Small intestine (tissue), 7 donors: Measurements from ENCODE around the gene KIAA0586. TPM values are rescaled to one million over a fixed set of nuclear protein-coding genes. Genes with fewer than 3 reads are reported as not detected.

Experiments
- DNase-seq, 2 donors: peaks; one replicate each; pipeline versions ENCODE4 v3.0.0 to v3.0.0-alpha.2; 2013
- FAIRE-seq: peaks from 2 replicates; lab custom pipeline; 2012; peaks lifted over from hg19 to GRCh38; lab: Jason Lieb, UNC
- H3K27ac ChIP-seq, 3 donors: one replicate each; pipeline ENCODE4 v1.5.1; 2013; ENCODE audit warnings: low read length in 2 of 3, mild to moderate bottlenecking in 2 of 3, control low read depth in 1 of 3, inconsistent platforms in 1 of 3, low read depth in 1 of 3, moderate library complexity in 1 of 3
- H3K27me3 ChIP-seq, 3 donors: one replicate each; pipeline ENCODE4 v1.6.1; 2013; ENCODE audit warnings: low read length in 3 of 3, inconsistent platforms in 1 of 3; ENCODE audit not compliant: control insufficient read depth in 3 of 3, insufficient read depth in 3 of 3
- H3K36me3 ChIP-seq, 3 donors: one replicate each; pipeline ENCODE4 v1.6.1; 2013; ENCODE audit warnings: low read length in 3 of 3, inconsistent platforms in 1 of 3, low read depth in 1 of 3, mild to moderate bottlenecking in 1 of 3, moderate library complexity in 1 of 3; ENCODE audit not compliant: control insufficient read depth in 3 of 3, insufficient read depth in 2 of 3
- H3K4me1 ChIP-seq, 3 donors: one replicate each; pipeline ENCODE4 v1.6.1; 2013; ENCODE audit warnings: low read length in 2 of 3, inconsistent platforms in 1 of 3, low read depth in 1 of 3, mild to moderate bottlenecking in 1 of 3, moderate library complexity in 1 of 3; ENCODE audit not compliant: control insufficient read depth in 3 of 3, insufficient read depth in 2 of 3
- H3K4me3 ChIP-seq, 3 donors: one replicate each; pipeline ENCODE4 v1.5.1; 2013; ENCODE audit warnings: low read length in 3 of 3, control low read depth in 1 of 3, inconsistent platforms in 1 of 3, low read depth in 1 of 3, mild to moderate bottlenecking in 1 of 3, moderate library complexity in 1 of 3
- H3K9me3 ChIP-seq, 2 donors: one replicate each; pipeline ENCODE4 v1.6.1; 2013; ENCODE audit warnings: low read depth in 1 of 2, low read length in 1 of 2; ENCODE audit not compliant: control insufficient read depth in 2 of 2, insufficient read depth in 1 of 2
- whole genome bisulfite sequencing, 3 donors: extraction: QIAGEN DNeasy Blood & Tissue Kit; methylation state at CpG; one replicate each; pipeline ENCODE4 v1.1.7; 2013; 5-methylcytosine and 5-hydroxymethylcytosine counted together
- polyA plus RNA-seq, 4 donors: library from polyadenylated mRNA; stranded (reverse) in 3 of 4; unstranded in 1 of 4; fragments of 200-250 nt in 3 of 4; fragments of 120-200 nt in 1 of 4; gene quantifications; one replicate each; pipeline versions ENCODE4 v1.2.1 to v1.2.3, GENCODE V29; 2013
- donor health status: healthy with polysubstance abuse.
- donor health status: control.
- donor health status: control.
- donor health status: Bipolar disorder and iron deficiency.
- donor health status: healthy.

Gene KIAA0586
- polyA plus RNA-seq, 4 donors, result 2.7 to 12.3 (median 5.0) TPM

- H3K27ac ChIP-seq, result no peak overlapping the region
- no peaks in the 10 kb centered on the region for H3K9me3 ChIP-seq
- H3K4me1 ChIP-seq, result no peaks in the 10 kb centered on the region
- H3K4me3 ChIP-seq, result no peak overlapping the region
- peaks cover 5 to 31% (median 17%) of the 10 kb centered on the region in 3 donors for H3K36me3 ChIP-seq
- no peaks in the 10 kb centered on the region for H3K27me3 ChIP-seq
- DNase-seq (no peak), FAIRE-seq (no peak)
- WGBS, 3 donors, result 83 to 92% (median 85%) methylated on average over 5 of the region's 5 CpGs
Measured at GRCh38 chr14:58439476-58439875, 12.0 kb downstream of the KIAA0586 start.

DNA sequence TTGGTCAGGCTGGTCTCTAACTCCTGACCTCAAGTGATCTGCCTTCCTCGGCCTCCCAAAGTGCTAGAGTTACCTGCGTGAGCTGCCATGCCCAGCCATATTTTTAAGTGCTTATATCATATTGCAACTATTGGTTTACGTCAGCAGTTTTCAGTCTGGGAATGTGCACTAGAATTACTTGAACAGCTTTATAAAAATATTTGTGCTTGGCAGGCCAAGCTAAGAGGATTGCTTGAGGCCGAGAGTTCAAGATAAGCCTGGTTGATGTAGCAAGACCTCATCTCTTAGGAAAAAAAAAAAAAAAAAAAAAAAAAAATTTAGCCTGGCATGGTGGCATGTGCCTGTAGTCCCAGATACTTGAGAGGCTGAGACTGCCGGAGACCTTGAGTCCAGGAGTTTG lies 17.1 kb downstream of the KIAA0586 start:
- 88 to 94% (median 91%) methylated on average over 5 of the region's 5 CpGs for WGBS, 3 donors
- no peak overlapping the region for H3K4me3 ChIP-seq
- no peak overlapping the region for H3K27ac ChIP-seq
- no peak for FAIRE-seq
- no peaks in the 10 kb centered on the region for H3K27me3 ChIP-seq
- peaks cover 9 to 36% (median 13%) of the 10 kb centered on the region in 3 donors for H3K36me3 ChIP-seq
- no peaks in the 10 kb centered on the region for H3K9me3 ChIP-seq
- DNase-seq, result no peak
- H3K4me1 ChIP-seq, result no peaks in the 10 kb centered on the region

DNA sequence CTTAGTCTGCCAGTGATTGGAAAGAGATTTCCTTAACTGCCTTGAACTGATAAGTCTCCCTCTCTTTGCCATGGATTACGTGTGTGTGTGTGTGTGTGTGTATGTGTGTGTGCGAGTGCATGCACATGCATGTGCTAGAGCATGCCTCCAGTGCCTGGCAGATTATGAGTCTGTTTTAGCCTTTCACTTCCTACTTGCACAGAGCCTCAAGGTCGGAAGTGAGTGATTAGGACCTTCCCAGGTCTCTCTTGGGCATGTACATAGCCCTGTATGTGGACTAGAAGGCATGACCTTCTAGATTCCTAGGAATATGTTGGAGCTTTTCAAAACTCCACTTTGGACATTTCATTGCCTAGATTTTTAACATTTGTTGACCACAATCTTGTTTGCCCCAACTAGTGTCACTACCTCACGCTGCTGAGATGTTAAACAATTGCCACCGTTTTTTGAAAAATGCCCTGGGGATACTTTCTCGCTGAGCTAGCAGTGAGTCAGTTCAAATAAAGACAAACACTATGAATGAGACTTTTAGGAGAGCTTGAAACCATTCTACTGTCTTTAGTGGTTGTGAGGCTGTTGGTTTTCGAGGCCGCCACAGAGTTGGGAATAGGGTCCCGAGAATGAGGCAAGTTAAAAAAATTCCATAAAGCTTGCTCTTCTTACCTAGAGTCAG lies 28.2 kb downstream of the KIAA0586 start:
- WGBS, 3 donors, result 89 to 93% (median 91%) methylated on average over 9 of the region's 9 CpGs
- Histone ChIP-seq H3K9me3 (no peaks in the 10 kb centered on the region), H3K4me1 (no peaks in the 10 kb centered on the region), H3K36me3 (peaks cover 0 to 20% (median 2%) of the 10 kb centered on the region in 3 donors), H3K27me3 (no peaks in the 10 kb centered on the region), H3K27ac (no peak overlapping the region), H3K4me3 (no peak overlapping the region)
- no peak for FAIRE-seq
- DNase-seq, result no peak

GRCh38 chr14:58460772-58461171 lies 33.3 kb downstream of the KIAA0586 start:
- peaks cover 0 to 13% (median 5%) of the 10 kb centered on the region in 3 donors for H3K36me3 ChIP-seq
- no peak overlapping the region for H3K27ac ChIP-seq
- FAIRE-seq, result peak; percentile 30
- no peak for DNase-seq
- H3K27me3 ChIP-seq, result no peaks in the 10 kb centered on the region
- WGBS, 3 donors, result 82 to 95% (median 89%) methylated on average over 2 of the region's 2 CpGs
- no peaks in the 10 kb centered on the region for H3K9me3 ChIP-seq
- no peaks in the 10 kb centered on the region for H3K4me1 ChIP-seq
- no peak overlapping the region for H3K4me3 ChIP-seq

GRCh38 chr14:58463147-58463546 lies 35.6 kb downstream of the KIAA0586 start:
- no peaks in the 10 kb centered on the region for H3K9me3 ChIP-seq

GRCh38 chr14:58464652-58465051 lies 37.1 kb downstream of the KIAA0586 start:
- H3K4me3 ChIP-seq, result no peak overlapping the region
- H3K36me3 ChIP-seq, result peaks cover 2 to 21% (median 9%) of the 10 kb centered on the region in 3 donors
- DNase-seq (no peak), FAIRE-seq (no peak)
- no peaks in the 10 kb centered on the region for H3K4me1 ChIP-seq
- no peak overlapping the region for H3K27ac ChIP-seq
- WGBS, 3 donors, result 97 to 100% (median 99%) methylated on average over 8 of the region's 8 CpGs
- no peaks in the 10 kb centered on the region for H3K9me3 ChIP-seq
- no peaks in the 10 kb centered on the region for H3K27me3 ChIP-seq

More at GRCh38 chr14:58463147-58463546, 35.6 kb downstream of the KIAA0586 start:
- no peaks in the 10 kb centered on the region for H3K4me1 ChIP-seq
- H3K36me3 ChIP-seq, result peaks cover 0 to 17% (median 6%) of the 10 kb centered on the region in 3 donors
- no peak overlapping the region for H3K27ac ChIP-seq
- no peaks in the 10 kb centered on the region for H3K27me3 ChIP-seq
- H3K4me3 ChIP-seq, result no peak overlapping the region
- DNase-seq (no peak), FAIRE-seq (no peak)
- 99 to 100% (median 100%) methylated on average over 2 of the region's 2 CpGs for WGBS, 3 donors

- Histone ChIP-seq H3K36me3 (peaks cover 2 to 21% (median 9%) of the 10 kb centered on the region in 3 donors), H3K27me3 (no peaks in the 10 kb centered on the region), H3K9me3 (no peaks in the 10 kb centered on the region), H3K4me1 (no peaks in the 10 kb centered on the region), H3K27ac (no peak overlapping the region), H3K4me3 (no peak overlapping the region)
- WGBS, 3 donors, result 84 to 90% (median 87%) methylated on average over 2 of the region's 2 CpGs
- FAIRE-seq, result no peak
- DNase-seq, result peak in 1 of 2 donors; percentile 3
Measured at GRCh38 chr14:58465421-58465820, 37.9 kb downstream of the KIAA0586 start.

DNA sequence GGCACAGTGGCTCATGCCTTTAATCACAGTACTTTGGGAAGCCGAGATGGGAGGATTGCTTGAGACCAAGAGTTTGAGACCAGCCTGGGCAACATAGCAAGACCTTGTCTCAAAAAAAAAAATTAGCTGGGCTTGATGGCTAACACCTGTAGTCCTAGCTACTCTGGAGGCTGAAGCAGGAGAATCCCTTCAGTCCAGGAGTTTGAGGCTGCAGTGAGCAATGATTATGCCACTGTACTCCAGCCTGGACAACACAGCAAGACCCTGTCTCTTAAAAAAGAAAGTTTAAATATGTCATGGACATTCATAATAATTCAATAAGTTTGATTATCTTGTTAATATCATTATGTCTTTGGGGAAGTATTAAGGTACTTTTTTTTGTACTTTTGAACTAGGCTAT lies 38.9 kb downstream of the KIAA0586 start:
- Histone ChIP-seq H3K27me3 (no peaks in the 10 kb centered on the region), H3K9me3 (no peaks in the 10 kb centered on the region), H3K36me3 (peaks cover 2 to 19% (median 8%) of the 10 kb centered on the region in 3 donors), H3K27ac (no peak overlapping the region), H3K4me1 (no peaks in the 10 kb centered on the region), H3K4me3 (no peak overlapping the region)
- no peak for FAIRE-seq
- DNase-seq, result no peak
- WGBS, 3 donors, result 87 to 100% (median 94%) methylated on average over 1 of the region's 1 CpG
